ENCODE data around the gene KLK13. TPM values are rescaled to one million over a fixed set of nuclear protein-coding genes. Genes with fewer than 3 reads are reported as not detected.

The KLK13 gene
- total and polyA plus RNA-seq, 8 donors: 0.16 to 1.8 (median 0.32) TPM

- no peaks in the 10 kb centered on the region for H3K4me1 ChIP-seq
- peaks cover 0 to 2% of the 10 kb centered on the region in 2 donors for H3K9me3 ChIP-seq
- no peak overlapping the region for H3K27ac ChIP-seq
- H3K36me3 ChIP-seq: no peaks in the 10 kb centered on the region
- DNase-seq (no peak), ATAC-seq (no peak)
- TF ChIP-seq CTCF (IDR thresholded peaks at IDR 0.05): no peak
- intact Hi-C loops (cut with DNase I): no loop called here
- no peak overlapping the region for H3K4me3 ChIP-seq
- H3K27me3 ChIP-seq: peaks cover 0 to 87% of the 10 kb centered on the region in 2 donors
Observed at GRCh38 chr19:51006406-51006805, 58.5 kb downstream of the KLK13 start.

Other genes starting within 250 kb of the KLK13 start
- under 1 TPM; 0.41 to 0.76 TPM for gene KLK1, start 241.3 kb downstream of the KLK13 start, total RNA-seq
- gene KLK1, start 241.3 kb downstream of the KLK13 start, polyA plus RNA-seq (ENCODE audit: insufficient read length in 6 of 6): under 1 TPM; 0.29 to 0.75 (median 0.60) TPM
- gene KLK15, start 231.5 kb downstream of the KLK13 start, total RNA-seq: not detected
- not detected for gene KLK15, start 231.5 kb downstream of the KLK13 start, polyA plus RNA-seq (ENCODE audit: insufficient read length in 6 of 6)
- gene KLK3, start 210.2 kb downstream of the KLK13 start, total RNA-seq: not detected
- gene KLK3, start 210.2 kb downstream of the KLK13 start, polyA plus RNA-seq (ENCODE audit: insufficient read length in 6 of 6): not detected
- not detected for gene KLK2, start 191.7 kb downstream of the KLK13 start, total RNA-seq
- not detected for gene KLK2, start 191.7 kb downstream of the KLK13 start, polyA plus RNA-seq (ENCODE audit: insufficient read length in 6 of 6)
- not detected for gene KLK4, start 153.7 kb downstream of the KLK13 start, total RNA-seq
- not detected for gene KLK4, start 153.7 kb downstream of the KLK13 start, polyA plus RNA-seq (ENCODE audit: insufficient read length in 6 of 6)
- gene KLK5, start 112.1 kb downstream of the KLK13 start, total RNA-seq: under 1 TPM in 1 of 2 donors, not detected in 1; 0.52 TPM
- under 1 TPM; 0.21 to 0.99 (median 0.40) TPM for gene KLK5, start 112.1 kb downstream of the KLK13 start, polyA plus RNA-seq (ENCODE audit: insufficient read length in 6 of 6)
- gene KLK6, start 95.5 kb downstream of the KLK13 start, total RNA-seq: not detected
- under 1 TPM; 0.15 to 0.47 (median 0.29) TPM for gene KLK6, start 95.5 kb downstream of the KLK13 start, polyA plus RNA-seq (ENCODE audit: insufficient read length in 6 of 6)
- under 1 TPM in 1 of 2 donors, not detected in 1; 0.55 TPM for gene KLK7, start 81.2 kb downstream of the KLK13 start, total RNA-seq
- gene KLK7, start 81.2 kb downstream of the KLK13 start, polyA plus RNA-seq (ENCODE audit: insufficient read length in 6 of 6): under 1 TPM in 3 of 6 donors, not detected in 3; 0.08 to 0.09 (median 0.08) TPM
- gene KLK8, start 63.5 kb downstream of the KLK13 start, total RNA-seq: not detected
- under 1 TPM in 1 of 6 donors, not detected in 5; 0.24 TPM for gene KLK8, start 63.5 kb downstream of the KLK13 start, polyA plus RNA-seq (ENCODE audit: insufficient read length in 6 of 6)
- 1 to 10 TPM; 1.3 to 3.4 TPM for gene KLK10, start 45.4 kb downstream of the KLK13 start, total RNA-seq
- 1 to 10 TPM in 2 of 6 donors, under 1 TPM in 4; 0.35 to 2.1 (median 0.68) TPM for gene KLK10, start 45.4 kb downstream of the KLK13 start, polyA plus RNA-seq (ENCODE audit: insufficient read length in 6 of 6)
- 1 to 10 TPM; 3.6 to 7.2 TPM for gene KLK11, start 38.5 kb downstream of the KLK13 start, total RNA-seq
- gene KLK11, start 38.5 kb downstream of the KLK13 start, polyA plus RNA-seq (ENCODE audit: insufficient read length in 6 of 6): 1 to 10 TPM; 1.6 to 5.3 (median 3.2) TPM
- gene KLK12, start 30.1 kb downstream of the KLK13 start, total RNA-seq: under 1 TPM in 1 of 2 donors, not detected in 1; 0.39 TPM
- 1 to 10 TPM in 2 of 6 donors, under 1 TPM in 4; 0.31 to 1.3 (median 0.65) TPM for gene KLK12, start 30.1 kb downstream of the KLK13 start, polyA plus RNA-seq (ENCODE audit: insufficient read length in 6 of 6)
- gene KLK14, start 17.8 kb upstream of the KLK13 start, total RNA-seq: under 1 TPM; 0.26 to 0.37 TPM
- under 1 TPM in 4 of 6 donors, not detected in 2; 0.17 to 0.45 (median 0.23) TPM for gene KLK14, start 17.8 kb upstream of the KLK13 start, polyA plus RNA-seq (ENCODE audit: insufficient read length in 6 of 6)
- 1 to 10 TPM; 7.4 to 9.9 TPM for gene CTU1, start 43.3 kb upstream of the KLK13 start, total RNA-seq
- 1 to 10 TPM; 1.6 to 3.7 (median 2.3) TPM for gene CTU1, start 43.3 kb upstream of the KLK13 start, polyA plus RNA-seq (ENCODE audit: insufficient read length in 6 of 6)
- gene SIGLEC9, start 59.8 kb upstream of the KLK13 start, total RNA-seq: 10 to 100 TPM in 1 of 2 donors, 1 to 10 TPM in 1; 8.0 to 46.5 TPM
- gene SIGLEC9, start 59.8 kb upstream of the KLK13 start, polyA plus RNA-seq (ENCODE audit: insufficient read length in 6 of 6): 1 to 10 TPM in 3 of 6 donors, under 1 TPM in 3; 0.63 to 1.7 (median 1.1) TPM
- 10 to 100 TPM in 1 of 2 donors, 1 to 10 TPM in 1; 7.3 to 10.4 TPM for gene SIGLEC7, start 77.2 kb upstream of the KLK13 start, total RNA-seq
- under 1 TPM; 0.63 to 0.91 (median 0.76) TPM for gene SIGLEC7, start 77.2 kb upstream of the KLK13 start, polyA plus RNA-seq (ENCODE audit: insufficient read length in 6 of 6)
- gene CD33, start 160.0 kb upstream of the KLK13 start, total RNA-seq: 10 to 100 TPM; 15.7 to 26.4 TPM
- gene CD33, start 160.0 kb upstream of the KLK13 start, polyA plus RNA-seq (ENCODE audit: insufficient read length in 6 of 6): 1 to 10 TPM; 3.3 to 4.5 (median 4.1) TPM
- gene SIGLECL1, start 186.0 kb upstream of the KLK13 start, total RNA-seq: not detected
- not detected for gene SIGLECL1, start 186.0 kb upstream of the KLK13 start, polyA plus RNA-seq (ENCODE audit: insufficient read length in 6 of 6)
- gene IGLON5, start 246.6 kb upstream of the KLK13 start, total RNA-seq: not detected
- gene IGLON5, start 246.6 kb upstream of the KLK13 start, polyA plus RNA-seq (ENCODE audit: insufficient read length in 6 of 6): 1 to 10 TPM; 1.0 to 4.1 (median 2.3) TPM